GM18505 (cell line): ENCODE results near the gene PMPCB.

Experiments used
- ATAC-seq: cut with Tn5 transposase; IDR thresholded peaks from one replicate; pipeline ENCODE4 v1.9.1; 2021; ENCODE audit not compliant: unreplicated experiment
- POLR2A ChIP-seq: IDR thresholded peaks from 4 replicates; pipeline ENCODE4 v1.6.1; 2011; ENCODE audit warnings: borderline replicate concordance; ENCODE audit not compliant: insufficient read depth, insufficient read length; ENCODE audit errors: extremely low read depth

PMPCB gene

DNA sequence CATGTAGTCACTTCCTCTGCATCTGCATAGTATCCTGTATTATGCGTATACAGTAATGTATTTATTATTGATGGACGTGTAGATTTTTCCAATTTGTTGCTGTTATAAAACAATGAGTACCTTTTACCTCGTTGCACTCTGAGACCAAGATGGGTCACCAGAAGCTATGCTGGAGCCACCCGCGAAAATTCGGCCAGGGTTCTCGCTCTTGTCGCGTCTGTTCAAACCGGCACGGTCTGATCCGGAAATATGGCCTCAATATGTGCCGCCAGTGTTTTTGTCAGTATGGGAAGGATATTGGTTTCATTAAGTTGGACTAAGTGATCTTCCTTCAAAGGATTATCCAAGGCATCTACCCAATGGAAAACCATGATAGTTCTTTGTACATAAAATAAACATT lies 51.2 kb downstream of the PMPCB start:
- ATAC-seq: no peak
- no peak for TF ChIP-seq POLR2A

GRCh38 chr7:103348959-103349358 lies 51.7 kb downstream of the PMPCB start:
- ATAC-seq: no peak
- TF ChIP-seq POLR2A: no peak

DNA sequence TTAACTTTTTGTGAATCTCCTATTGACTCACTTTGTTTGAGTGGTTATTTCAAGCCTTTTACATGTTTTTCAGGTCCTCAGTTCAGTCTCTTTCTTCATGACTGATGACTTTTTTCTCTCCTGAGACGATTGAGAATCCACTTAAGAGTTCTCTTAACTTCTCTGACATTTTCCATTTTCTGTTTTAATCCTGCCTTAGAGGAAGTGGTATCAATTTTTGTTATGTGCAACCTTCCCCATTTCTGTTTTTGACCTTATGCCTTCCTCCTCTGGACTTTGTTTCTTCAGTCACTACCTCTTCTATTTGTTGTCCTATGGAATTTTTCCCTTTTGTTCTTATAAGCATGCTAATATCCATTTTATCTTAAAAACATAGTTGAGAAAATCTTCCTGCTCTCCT lies 52.6 kb downstream of the PMPCB start:
- no peak for ATAC-seq

More for the DNA sequence above, 52.6 kb downstream of the PMPCB start:
- TF ChIP-seq POLR2A: no peak
